Cardiac muscle cell (in vitro differentiated cells and primary cell): ENCODE measurements around the gene ERI2. TPM values are rescaled to one million over a fixed set of nuclear protein-coding genes. Genes with fewer than 3 reads are reported as not detected.

Experiments
- DNase-seq, 2 donors: peaks; one replicate each; pipeline versions ENCODE4 v3.0.0 to v3.0.0-alpha.2; 2010 to 2017; ENCODE audit warnings: low read depth in 1 of 2, low spot score in 1 of 2
- H3K27ac ChIP-seq: fragments of 200-600 bp; sonication (generic); 2 replicates; pipeline ENCODE4 v1.5.1; 2016
- H3K27me3 ChIP-seq: fragments of 200-600 bp; sonication (generic); 2 replicates; pipeline ENCODE4 v1.6.0; 2016; ENCODE audit warnings: control low read depth
- H3K36me3 ChIP-seq: fragments of 200-600 bp; sonication (generic); 2 replicates; pipeline ENCODE4 v1.5.1; 2016; ENCODE audit warnings: control low read depth
- H3K4me1 ChIP-seq: fragments of 200-600 bp; sonication (generic); 2 replicates; pipeline ENCODE4 v1.8.1; 2017; ENCODE audit warnings: low read depth, mild to moderate bottlenecking, mixed run types
- H3K4me3 ChIP-seq: fragments of 200-600 bp; sonication (generic); 2 replicates; pipeline ENCODE4 v1.5.1; 2016; ENCODE audit warnings: mild to moderate bottlenecking
- H3K9me3 ChIP-seq: fragments of 200-600 bp; sonication (generic); 2 replicates; pipeline ENCODE4 v1.5.1; 2017; ENCODE audit warnings: low read depth, mild to moderate bottlenecking, control low read depth
- polyA plus RNA-seq: library from polyadenylated mRNA; unstranded; fragments of >200 nt; fragmentation: Nextera tagmentation; extraction: Ambion mirVana; gene quantifications from 2 replicates; pipeline ENCODE4 v1.2.1, GENCODE V29; 2016
- total RNA-seq: library from RNA; depleted of rRNA; stranded (reverse); fragments of >200 nt; gene quantifications from 2 replicates; pipeline ENCODE4 v1.2.3, GENCODE V29; 2016
- TF ChIP-seq, protein P1 (sequence below): IDR thresholded peaks from 2 replicates; pipeline ENCODE4 v1.5.1; 2012; ENCODE audit warnings: low read depth, mild to moderate bottlenecking, low read length

The ERI2 gene
- total and polyA plus RNA-seq, 2 experiments from 2014 or later = 18.1 to 28.0 TPM

GRCh38 chr16:20755238-20755637 lies 51.0 kb downstream of the ERI2 start:
- Histone ChIP-seq H3K27me3 (no peaks in the 10 kb centered on the region), H3K4me1 (no peaks in the 10 kb centered on the region), H3K27ac (no peak overlapping the region), H3K9me3 (no peaks in the 10 kb centered on the region), H3K4me3 (no peak overlapping the region), H3K36me3 (no peaks in the 10 kb centered on the region)
- DNase-seq = no peak
- TF ChIP-seq, protein P1, sequence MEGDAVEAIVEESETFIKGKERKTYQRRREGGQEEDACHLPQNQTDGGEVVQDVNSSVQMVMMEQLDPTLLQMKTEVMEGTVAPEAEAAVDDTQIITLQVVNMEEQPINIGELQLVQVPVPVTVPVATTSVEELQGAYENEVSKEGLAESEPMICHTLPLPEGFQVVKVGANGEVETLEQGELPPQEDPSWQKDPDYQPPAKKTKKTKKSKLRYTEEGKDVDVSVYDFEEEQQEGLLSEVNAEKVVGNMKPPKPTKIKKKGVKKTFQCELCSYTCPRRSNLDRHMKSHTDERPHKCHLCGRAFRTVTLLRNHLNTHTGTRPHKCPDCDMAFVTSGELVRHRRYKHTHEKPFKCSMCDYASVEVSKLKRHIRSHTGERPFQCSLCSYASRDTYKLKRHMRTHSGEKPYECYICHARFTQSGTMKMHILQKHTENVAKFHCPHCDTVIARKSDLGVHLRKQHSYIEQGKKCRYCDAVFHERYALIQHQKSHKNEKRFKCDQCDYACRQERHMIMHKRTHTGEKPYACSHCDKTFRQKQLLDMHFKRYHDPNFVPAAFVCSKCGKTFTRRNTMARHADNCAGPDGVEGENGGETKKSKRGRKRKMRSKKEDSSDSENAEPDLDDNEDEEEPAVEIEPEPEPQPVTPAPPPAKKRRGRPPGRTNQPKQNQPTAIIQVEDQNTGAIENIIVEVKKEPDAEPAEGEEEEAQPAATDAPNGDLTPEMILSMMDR = no peak

- Histone ChIP-seq H3K27me3 (no peaks in the 10 kb centered on the region), H3K9me3 (no peaks in the 10 kb centered on the region), H3K36me3 (no peaks in the 10 kb centered on the region), H3K4me1 (no peaks in the 10 kb centered on the region), H3K4me3 (no peak overlapping the region), H3K27ac (no peak overlapping the region)
- no peak for DNase-seq
- TF ChIP-seq, protein P1 = no peak
Measured at GRCh38 chr16:20753727-20754126, 52.5 kb downstream of the ERI2 start.

GRCh38 chr16:20750558-20750957 lies 55.7 kb downstream of the ERI2 start:
- TF ChIP-seq, protein P1 = no peak

DNA sequence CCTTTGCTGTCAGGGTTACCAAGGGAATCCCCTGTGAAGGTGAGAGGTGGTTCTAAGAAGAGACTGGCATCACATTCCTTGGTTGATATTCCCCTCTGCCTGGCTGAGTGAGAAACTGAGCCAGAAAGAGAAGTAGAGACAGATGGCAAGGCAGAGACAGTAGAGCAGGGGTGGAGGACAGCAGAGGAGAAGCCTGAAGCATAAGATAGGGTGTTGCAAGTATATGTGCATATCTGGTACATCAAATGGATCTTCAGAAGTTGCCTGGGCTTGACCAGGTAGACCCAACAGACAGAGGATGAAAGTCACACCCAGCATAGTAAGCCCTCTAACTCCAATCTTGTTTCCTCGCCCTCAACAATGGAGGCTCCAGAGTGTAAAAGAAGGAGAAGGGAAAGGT lies 56.8 kb downstream of the ERI2 start:
- no peaks in the 10 kb centered on the region for H3K27me3 ChIP-seq
- H3K4me3 ChIP-seq = no peak overlapping the region
- H3K9me3 ChIP-seq = no peaks in the 10 kb centered on the region
- no peaks in the 10 kb centered on the region for H3K36me3 ChIP-seq
- H3K4me1 ChIP-seq = no peaks in the 10 kb centered on the region
- DNase-seq = no peak
- no peak overlapping the region for H3K27ac ChIP-seq
- TF ChIP-seq, protein P1 = no peak

More at GRCh38 chr16:20750558-20750957, 55.7 kb downstream of the ERI2 start:
- no peaks in the 10 kb centered on the region for H3K36me3 ChIP-seq
- no peaks in the 10 kb centered on the region for H3K9me3 ChIP-seq
- no peaks in the 10 kb centered on the region for H3K4me1 ChIP-seq
- DNase-seq = no peak
- H3K4me3 ChIP-seq = no peak overlapping the region
- H3K27me3 ChIP-seq = no peaks in the 10 kb centered on the region
- no peak overlapping the region for H3K27ac ChIP-seq

- H3K9me3 ChIP-seq = no peaks in the 10 kb centered on the region
- H3K4me3 ChIP-seq = no peak overlapping the region
- H3K27ac ChIP-seq = no peak overlapping the region
- H3K4me1 ChIP-seq = no peaks in the 10 kb centered on the region
- TF ChIP-seq, protein P1 = no peak
- DNase-seq = no peak
- H3K27me3 ChIP-seq = no peaks in the 10 kb centered on the region
- H3K36me3 ChIP-seq = no peaks in the 10 kb centered on the region
Measured at GRCh38 chr16:20747030-20747816, 59.0 kb downstream of the ERI2 start.
